Measurements from ENCODE around the gene CNN2.

DNA sequence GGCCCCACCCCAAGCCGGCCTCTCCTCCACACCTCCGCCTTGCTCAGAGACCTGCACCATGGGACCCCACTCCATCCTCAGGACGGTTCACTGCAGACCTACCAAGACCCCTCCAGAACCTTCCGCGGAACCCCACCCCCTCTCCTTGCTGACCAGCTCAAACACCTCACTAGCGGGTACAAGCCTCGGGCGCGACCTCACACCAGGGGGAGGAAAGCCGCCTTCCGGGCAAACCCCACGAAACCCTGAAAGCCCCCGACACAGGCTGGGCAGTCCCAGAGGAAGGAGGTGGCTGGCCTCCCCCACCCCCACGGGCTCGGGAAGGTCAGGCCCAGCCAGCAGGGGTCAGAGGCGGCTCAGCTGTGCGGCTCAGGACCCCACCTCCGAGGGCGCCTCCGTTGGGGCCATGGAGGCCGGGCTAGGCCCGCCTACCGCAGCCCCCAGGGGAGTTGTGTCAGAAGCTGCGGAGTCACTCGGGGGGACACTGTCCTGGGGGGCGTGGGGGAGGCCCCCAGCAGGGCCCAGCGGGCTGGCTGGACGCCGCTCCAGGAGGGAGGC is 16.3 kb upstream of the CNN2 start:
- TF ChIP-seq CTCF (IDR thresholded peaks at IDR 0.05) (no peak), POLR2A (IDR thresholded peaks at IDR 0.05) (no peak)

Data from esophagus squamous epithelium (tissue), 4 donors.